ENCODE data around the gene XKR7. TPM values are rescaled to one million over a fixed set of nuclear protein-coding genes. Genes with fewer than 3 reads are reported as not detected.

The XKR7 gene
- total RNA-seq, 3 donors from 2014 or later (not counting 1 experiment from before 2014, with no cell fraction given), result not detected

DNA sequence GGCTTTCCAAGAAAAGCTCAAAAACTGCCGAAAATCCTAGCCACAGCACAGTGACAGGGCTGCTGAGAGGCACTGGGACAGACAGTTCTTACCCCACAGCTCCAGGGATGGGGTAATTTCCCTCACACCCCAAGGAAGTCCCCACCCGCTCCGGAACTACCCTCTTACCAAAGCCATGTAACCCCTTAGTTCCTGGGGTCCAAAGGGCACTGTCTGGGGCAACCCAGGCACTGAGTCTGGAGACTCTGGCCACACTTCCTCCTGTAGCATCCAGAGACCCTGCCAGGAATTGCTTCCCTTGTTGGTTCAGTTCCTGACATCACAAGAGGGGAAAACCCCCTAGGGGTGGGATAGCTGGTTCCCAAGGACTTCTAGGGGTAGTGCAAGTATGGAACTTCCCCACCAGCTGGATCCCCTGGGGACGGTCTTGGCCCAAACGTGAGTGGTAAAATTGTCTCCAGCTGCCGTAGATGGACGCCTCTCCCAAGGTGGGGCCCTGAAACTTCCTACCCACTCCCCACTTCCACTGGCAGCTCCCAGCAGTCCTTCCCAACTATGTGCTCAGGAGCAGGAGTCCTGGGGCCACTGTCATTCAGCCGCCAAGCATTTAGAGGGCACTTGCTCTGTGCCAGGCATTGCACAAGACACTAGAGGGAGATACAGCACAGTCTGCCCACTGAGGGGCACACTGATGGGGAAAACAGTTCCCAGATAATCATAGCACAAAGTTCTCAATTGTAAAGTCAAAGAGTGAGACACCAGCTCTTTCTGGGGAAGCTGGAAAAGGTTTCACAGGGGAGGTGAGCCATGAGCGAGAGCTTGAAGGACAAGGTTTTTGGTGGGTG lies 66.9 kb downstream of the XKR7 start:
- DNase-seq (peak in 1 of 2 donors; percentile 10), ATAC-seq (peak in 1 of 3 donors; percentile 61)
- WGBS (ENCODE audit: insufficient coverage), result 64% methylated on average over 9 of the region's 9 CpGs
- Mint-ChIP-seq H3K9me3 (no peaks in the 10 kb centered on the region), H3K27ac (no peak overlapping the region), H3K36me3 (no peaks in the 10 kb centered on the region), H3K4me3 (no peak overlapping the region), H3K4me1 (no peaks in the 10 kb centered on the region), H3K27me3 (ENCODE audit: low read depth in 2 of 2) (peaks cover 30 to 47% of the 10 kb centered on the region in 2 donors)
- H3K27me3 ChIP-seq (ENCODE audit: control insufficient read depth, insufficient read depth, low read length), result peaks cover 11% of the 10 kb centered on the region
- peaks cover 14% of the 10 kb centered on the region for H3K4me1 ChIP-seq (ENCODE audit: control insufficient read depth, insufficient read depth, low read length)
- intact Hi-C loops (cut with micrococcal nuclease), result loop anchor here (5.0 kb wide), 1 partner anchor 617 kb away; no protein-coding TSS in a partner anchor
- H3K36me3 ChIP-seq (ENCODE audit: control insufficient read depth, insufficient read depth, low read length), result no peaks in the 10 kb centered on the region
- peak overlapping the region; percentile 15 for H3K27ac ChIP-seq (ENCODE audit: low read length)
- no peak overlapping the region for H3K4me3 ChIP-seq (ENCODE audit: low read length)
- peaks cover 4% of the 10 kb centered on the region for H3K9me3 ChIP-seq (ENCODE audit: control insufficient read depth, insufficient read depth, low read length)
- TF ChIP-seq CTCF (IDR thresholded peaks at IDR 0.05), result no peak

GRCh38 chr20:32035426-32035779 lies 67.5 kb downstream of the XKR7 start:
- TF ChIP-seq CTCF (IDR thresholded peaks at IDR 0.05), result no peak
- Histone ChIP-seq H3K4me3 (ENCODE audit: low read length) (no peak overlapping the region), H3K4me1 (ENCODE audit: control insufficient read depth, insufficient read depth, low read length) (peaks cover 17% of the 10 kb centered on the region), H3K9me3 (ENCODE audit: control insufficient read depth, insufficient read depth, low read length) (peaks cover 4% of the 10 kb centered on the region), H3K27ac (ENCODE audit: low read length) (no peak overlapping the region), H3K36me3 (ENCODE audit: control insufficient read depth, insufficient read depth, low read length) (no peaks in the 10 kb centered on the region), H3K27me3 (ENCODE audit: control insufficient read depth, insufficient read depth, low read length) (peaks cover 11% of the 10 kb centered on the region)
- no peak overlapping the region for H3K4me3 Mint-ChIP-seq
- ATAC-seq (no peak), DNase-seq (no peak)
- no peaks in the 10 kb centered on the region for H3K9me3 Mint-ChIP-seq
- H3K4me1 Mint-ChIP-seq, result no peaks in the 10 kb centered on the region
- WGBS (ENCODE audit: insufficient coverage), result 81% methylated on average over 8 of the region's 8 CpGs
- peaks cover 32 to 42% of the 10 kb centered on the region in 2 donors for H3K27me3 Mint-ChIP-seq (ENCODE audit: low read depth in 2 of 2)
- H3K27ac Mint-ChIP-seq, result no peak overlapping the region
- no peaks in the 10 kb centered on the region for H3K36me3 Mint-ChIP-seq
- intact Hi-C loops (cut with micrococcal nuclease), result no loop called here

- peaks cover 4% of the 10 kb centered on the region for H3K9me3 ChIP-seq (ENCODE audit: control insufficient read depth, insufficient read depth, low read length)
- Mint-ChIP-seq H3K4me3 (no peak overlapping the region), H3K9me3 (no peaks in the 10 kb centered on the region), H3K4me1 (no peaks in the 10 kb centered on the region), H3K27ac (no peak overlapping the region), H3K36me3 (no peaks in the 10 kb centered on the region), H3K27me3 (ENCODE audit: low read depth in 2 of 2) (peaks cover 39 to 50% of the 10 kb centered on the region in 2 donors)
- no peak overlapping the region for H3K4me3 ChIP-seq (ENCODE audit: low read length)
- no peak for TF ChIP-seq CTCF (IDR thresholded peaks at IDR 0.05)
- H3K27ac ChIP-seq (ENCODE audit: low read length), result no peak overlapping the region
- DNase-seq (no peak), ATAC-seq (no peak)
- 80% methylated on average over 3 of the region's 4 CpGs for WGBS (ENCODE audit: insufficient coverage)
- H3K36me3 ChIP-seq (ENCODE audit: control insufficient read depth, insufficient read depth, low read length), result no peaks in the 10 kb centered on the region
- intact Hi-C loops (cut with micrococcal nuclease), result no loop called here
- peaks cover 19% of the 10 kb centered on the region for H3K4me1 ChIP-seq (ENCODE audit: control insufficient read depth, insufficient read depth, low read length)
- H3K27me3 ChIP-seq (ENCODE audit: control insufficient read depth, insufficient read depth, low read length), result peaks cover 5% of the 10 kb centered on the region
Observed at GRCh38 chr20:32036252-32036651, 68.3 kb downstream of the XKR7 start.
